ENCODE measurements around the gene FBRSL1. TPM values are rescaled to one million over a fixed set of nuclear protein-coding genes. Genes with fewer than 3 reads are reported as not detected.

FBRSL1 gene
- total RNA-seq, 1 experiment from 2014 or later: 124 TPM

DNA sequence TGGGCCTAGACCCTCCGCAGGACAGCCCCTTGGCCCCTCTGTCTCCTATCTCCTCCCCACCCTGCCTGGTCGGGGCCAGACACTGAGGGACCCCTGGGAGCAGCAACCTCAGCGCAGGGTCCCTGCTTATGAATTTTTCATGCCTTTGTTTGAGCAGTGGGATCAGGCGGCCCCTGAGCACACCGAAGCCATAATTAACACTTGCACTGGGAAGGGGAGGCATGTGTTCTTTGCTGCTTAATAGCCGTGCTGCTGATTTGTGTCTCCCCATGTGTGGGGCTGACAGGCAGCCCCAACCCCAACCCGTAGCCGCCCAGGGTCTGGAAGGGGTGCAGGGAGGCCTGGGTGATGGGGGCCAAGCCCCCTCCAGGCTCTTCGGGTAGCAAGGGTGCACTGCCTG, 52.7 kb downstream of the FBRSL1 start:
- DNase-seq (ENCODE audit: low read depth, low spot score): no peak
- no TSS peak for BruUV-seq (replicated peaks)
- ChIA-PET CTCF (no interaction called here), RAD21 (ENCODE audit: low non-redundant PET in 1 of 2, low total read pairs in 2 of 2, uncharacterized antibody in 2 of 2, unreplicated experiment in 2 of 2) (no interaction called here), POLR2A (no interaction called here)
- no peak for ATAC-seq
- intact Hi-C loops (cut with micrococcal nuclease): no loop called here
- Histone ChIP-seq H3K36me3 (ENCODE audit: control insufficient read depth in 1 of 2, insufficient read depth in 2 of 2, low read length in 2 of 2) (no peaks in the 10 kb centered on the region), H3K9me3 (ENCODE audit: control insufficient read depth in 1 of 2, insufficient read depth in 1 of 2, low read depth in 1 of 2, low read length in 2 of 2) (no peaks in the 10 kb centered on the region), H3K4me2 (ENCODE audit: low read length) (no peak overlapping the region), H3K27ac (ENCODE audit: low read depth, low read length) (no peak overlapping the region), H3K9me2 (ENCODE audit: insufficient read depth) (no peaks in the 10 kb centered on the region), H3K4me3 (replicated peaks in 1 of 2; ENCODE audit: low read depth in 1 of 2, low read length in 2 of 2) (no peak overlapping the region), H3K9ac (ENCODE audit: low read length) (no peak overlapping the region), H3K79me2 (ENCODE audit: insufficient read depth, low read length) (no peaks in the 10 kb centered on the region), H3K4me1 (ENCODE audit: control insufficient read depth in 1 of 2, insufficient read depth in 2 of 2, low read length in 2 of 2) (no peaks in the 10 kb centered on the region), H2AFZ (ENCODE audit: low read depth, low read length, poor library complexity, severe bottlenecking) (no peak overlapping the region), H4K20me1 (ENCODE audit: insufficient read depth) (no peaks in the 10 kb centered on the region), H3K27me3 (ENCODE audit: insufficient read depth, low read length) (no peaks in the 10 kb centered on the region)
- TF ChIP-seq EGR1 (IDR thresholded peaks at IDR 0.05; ENCODE audit: low read depth) (no peak), ZFX (IDR thresholded peaks at IDR 0.05) (no peak), TCF7L2 (IDR thresholded peaks at IDR 0.05; ENCODE audit: borderline replicate concordance, extremely low read depth, insufficient read depth, insufficient read length) (no peak), EZH2 (IDR thresholded peaks at IDR 0.05) (no peak), CBX3 (IDR thresholded peaks at IDR 0.05; ENCODE audit: low read depth) (no peak), FOSL1 (IDR thresholded peaks at IDR 0.05; ENCODE audit: low read depth) (no peak), SP1 (IDR thresholded peaks at IDR 0.05; ENCODE audit: low read depth) (no peak), ZNF274 (IDR thresholded peaks at IDR 0.05; ENCODE audit: low read depth, low read length) (no peak)
- TF ChIP-seq, protein P1, sequence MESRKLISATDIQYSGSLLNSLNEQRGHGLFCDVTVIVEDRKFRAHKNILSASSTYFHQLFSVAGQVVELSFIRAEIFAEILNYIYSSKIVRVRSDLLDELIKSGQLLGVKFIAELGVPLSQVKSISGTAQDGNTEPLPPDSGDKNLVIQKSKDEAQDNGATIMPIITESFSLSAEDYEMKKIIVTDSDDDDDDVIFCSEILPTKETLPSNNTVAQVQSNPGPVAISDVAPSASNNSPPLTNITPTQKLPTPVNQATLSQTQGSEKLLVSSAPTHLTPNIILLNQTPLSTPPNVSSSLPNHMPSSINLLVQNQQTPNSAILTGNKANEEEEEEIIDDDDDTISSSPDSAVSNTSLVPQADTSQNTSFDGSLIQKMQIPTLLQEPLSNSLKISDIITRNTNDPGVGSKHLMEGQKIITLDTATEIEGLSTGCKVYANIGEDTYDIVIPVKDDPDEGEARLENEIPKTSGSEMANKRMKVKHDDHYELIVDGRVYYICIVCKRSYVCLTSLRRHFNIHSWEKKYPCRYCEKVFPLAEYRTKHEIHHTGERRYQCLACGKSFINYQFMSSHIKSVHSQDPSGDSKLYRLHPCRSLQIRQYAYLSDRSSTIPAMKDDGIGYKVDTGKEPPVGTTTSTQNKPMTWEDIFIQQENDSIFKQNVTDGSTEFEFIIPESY (IDR thresholded peaks at IDR 0.05; ENCODE audit: extremely low read depth, insufficient replicate concordance, low read length): no peak
- TF ChIP-seq, protein P2, sequence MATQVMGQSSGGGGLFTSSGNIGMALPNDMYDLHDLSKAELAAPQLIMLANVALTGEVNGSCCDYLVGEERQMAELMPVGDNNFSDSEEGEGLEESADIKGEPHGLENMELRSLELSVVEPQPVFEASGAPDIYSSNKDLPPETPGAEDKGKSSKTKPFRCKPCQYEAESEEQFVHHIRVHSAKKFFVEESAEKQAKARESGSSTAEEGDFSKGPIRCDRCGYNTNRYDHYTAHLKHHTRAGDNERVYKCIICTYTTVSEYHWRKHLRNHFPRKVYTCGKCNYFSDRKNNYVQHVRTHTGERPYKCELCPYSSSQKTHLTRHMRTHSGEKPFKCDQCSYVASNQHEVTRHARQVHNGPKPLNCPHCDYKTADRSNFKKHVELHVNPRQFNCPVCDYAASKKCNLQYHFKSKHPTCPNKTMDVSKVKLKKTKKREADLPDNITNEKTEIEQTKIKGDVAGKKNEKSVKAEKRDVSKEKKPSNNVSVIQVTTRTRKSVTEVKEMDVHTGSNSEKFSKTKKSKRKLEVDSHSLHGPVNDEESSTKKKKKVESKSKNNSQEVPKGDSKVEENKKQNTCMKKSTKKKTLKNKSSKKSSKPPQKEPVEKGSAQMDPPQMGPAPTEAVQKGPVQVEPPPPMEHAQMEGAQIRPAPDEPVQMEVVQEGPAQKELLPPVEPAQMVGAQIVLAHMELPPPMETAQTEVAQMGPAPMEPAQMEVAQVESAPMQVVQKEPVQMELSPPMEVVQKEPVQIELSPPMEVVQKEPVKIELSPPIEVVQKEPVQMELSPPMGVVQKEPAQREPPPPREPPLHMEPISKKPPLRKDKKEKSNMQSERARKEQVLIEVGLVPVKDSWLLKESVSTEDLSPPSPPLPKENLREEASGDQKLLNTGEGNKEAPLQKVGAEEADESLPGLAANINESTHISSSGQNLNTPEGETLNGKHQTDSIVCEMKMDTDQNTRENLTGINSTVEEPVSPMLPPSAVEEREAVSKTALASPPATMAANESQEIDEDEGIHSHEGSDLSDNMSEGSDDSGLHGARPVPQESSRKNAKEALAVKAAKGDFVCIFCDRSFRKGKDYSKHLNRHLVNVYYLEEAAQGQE (IDR thresholded peaks at IDR 0.05; ENCODE audit: low read depth): no peak
- TF ChIP-seq, protein P3, sequence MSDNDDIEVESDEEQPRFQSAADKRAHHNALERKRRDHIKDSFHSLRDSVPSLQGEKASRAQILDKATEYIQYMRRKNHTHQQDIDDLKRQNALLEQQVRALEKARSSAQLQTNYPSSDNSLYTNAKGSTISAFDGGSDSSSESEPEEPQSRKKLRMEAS (IDR thresholded peaks at IDR 0.05): no peak
- TF ChIP-seq, protein P4, sequence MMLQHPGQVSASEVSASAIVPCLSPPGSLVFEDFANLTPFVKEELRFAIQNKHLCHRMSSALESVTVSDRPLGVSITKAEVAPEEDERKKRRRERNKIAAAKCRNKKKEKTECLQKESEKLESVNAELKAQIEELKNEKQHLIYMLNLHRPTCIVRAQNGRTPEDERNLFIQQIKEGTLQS (IDR thresholded peaks at IDR 0.05): no peak
- TF ChIP-seq, protein P5, sequence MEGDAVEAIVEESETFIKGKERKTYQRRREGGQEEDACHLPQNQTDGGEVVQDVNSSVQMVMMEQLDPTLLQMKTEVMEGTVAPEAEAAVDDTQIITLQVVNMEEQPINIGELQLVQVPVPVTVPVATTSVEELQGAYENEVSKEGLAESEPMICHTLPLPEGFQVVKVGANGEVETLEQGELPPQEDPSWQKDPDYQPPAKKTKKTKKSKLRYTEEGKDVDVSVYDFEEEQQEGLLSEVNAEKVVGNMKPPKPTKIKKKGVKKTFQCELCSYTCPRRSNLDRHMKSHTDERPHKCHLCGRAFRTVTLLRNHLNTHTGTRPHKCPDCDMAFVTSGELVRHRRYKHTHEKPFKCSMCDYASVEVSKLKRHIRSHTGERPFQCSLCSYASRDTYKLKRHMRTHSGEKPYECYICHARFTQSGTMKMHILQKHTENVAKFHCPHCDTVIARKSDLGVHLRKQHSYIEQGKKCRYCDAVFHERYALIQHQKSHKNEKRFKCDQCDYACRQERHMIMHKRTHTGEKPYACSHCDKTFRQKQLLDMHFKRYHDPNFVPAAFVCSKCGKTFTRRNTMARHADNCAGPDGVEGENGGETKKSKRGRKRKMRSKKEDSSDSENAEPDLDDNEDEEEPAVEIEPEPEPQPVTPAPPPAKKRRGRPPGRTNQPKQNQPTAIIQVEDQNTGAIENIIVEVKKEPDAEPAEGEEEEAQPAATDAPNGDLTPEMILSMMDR (IDR thresholded peaks at IDR 0.05 in 2 of 3, conservative IDR thresholded peaks at IDR 0.05 in 1 of 3; ENCODE audit: borderline replicate concordance in 1 of 3, insufficient read depth in 1 of 3, low read depth in 2 of 3, low read length in 2 of 3): no peak
